PC-3 (cell line): Measurements from ENCODE around the gene TRPM5. TPM values are rescaled to one million over a fixed set of nuclear protein-coding genes. Genes with fewer than 3 reads are reported as not detected.

Experiments
- ATAC-seq: fragments of 200-7000 bp; cut with Tn5 transposase; 2 replicates; pipeline ENCODE4 v1.9.1; 2020; ENCODE audit warnings: mild to moderate bottlenecking, moderate library complexity
- BruUV-seq: library from RNA; stranded (reverse); fragments of 400-500 nt; replicated peaks from 2 replicates; lab custom pipeline; 2021; lab: Mats Ljungman, UMichigan
- CTCF ChIA-PET: fragments of 300-600 bp; sonication (Branson Sonifier 250); formaldehyde crosslinking; loops from one replicate; lab custom pipeline; 2022; ENCODE audit warnings: antibody characterized with exemption; lab: Charles Lee
- POLR2A ChIA-PET: fragments of 300-600 bp; sonication (Branson Sonifier 250); formaldehyde crosslinking; loops from one replicate; lab custom pipeline; 2022; ENCODE audit warnings: antibody characterized with exemption; ENCODE audit not compliant: unreplicated experiment; lab: Charles Lee
- DNase-seq: peaks from one replicate; pipeline ENCODE4 v3.0.0-alpha.2; 2015
- H2AFZ ChIP-seq: fragments of 300-600 bp; sonication (generic); 2 replicates; pipeline ENCODE4 v1.6.0; 2016; ENCODE audit warnings: antibody characterized with exemption, low read length
- H3F3A ChIP-seq: fragments of 300-600 bp; sonication (generic); one replicate; pipeline ENCODE4 v1.6.0; 2017; ENCODE audit warnings: antibody characterized with exemption, low read length, control low read depth, mild to moderate bottlenecking; ENCODE audit not compliant: unreplicated experiment
- H3K27ac ChIP-seq: fragments of 300-600 bp; sonication (generic); 2 replicates; pipeline ENCODE4 v1.5.1; 2016; ENCODE audit warnings: mild to moderate bottlenecking, low read length
- H3K27me3 ChIP-seq: fragments of 300-600 bp; sonication (generic); 2 replicates; pipeline ENCODE4 v1.6.1; 2016; ENCODE audit warnings: low read length, mixed read lengths
- H3K36me3 ChIP-seq: fragments of 300-600 bp; sonication (generic); 2 replicates; pipeline ENCODE4 v1.6.1; 2016; ENCODE audit warnings: low read depth, mixed run types, low read length, mixed read lengths
- H3K4me1 ChIP-seq: fragments of 300-600 bp; sonication (generic); 2 replicates; pipeline ENCODE4 v1.5.1; 2016; ENCODE audit warnings: low read length; ENCODE audit not compliant: insufficient read depth
- H3K4me2 ChIP-seq: fragments of 300-600 bp; sonication (generic); 2 replicates; pipeline ENCODE4 v1.6.0; 2016; ENCODE audit warnings: low read length
- H3K4me3 ChIP-seq: fragments of 300-600 bp; sonication (generic); 2 replicates; pipeline ENCODE4 v1.5.1; 2016; ENCODE audit warnings: mild to moderate bottlenecking, low read length, mixed read lengths
- H3K79me2 ChIP-seq: fragments of 300-600 bp; sonication (generic); 2 replicates; pipeline ENCODE4 v1.6.1; 2017; ENCODE audit warnings: low read length, mixed read lengths
- H3K9ac ChIP-seq: fragments of 300-600 bp; sonication (generic); 2 replicates; pipeline ENCODE4 v1.6.0; 2016; ENCODE audit warnings: mild to moderate bottlenecking, low read length
- H3K9me2 ChIP-seq: fragments of 300-600 bp; sonication (generic); replicated peaks from 2 replicates; pipeline ENCODE4 v1.6.1; 2016; ENCODE audit warnings: mixed run types, low read length, mixed read lengths
- H3K9me3 ChIP-seq: fragments of 300-600 bp; sonication (generic); 2 replicates; pipeline ENCODE4 v1.6.1; 2016; ENCODE audit warnings: low read length, mixed read lengths
- H4K20me1 ChIP-seq: fragments of 300-600 bp; sonication (generic); 2 replicates; pipeline ENCODE4 v1.6.1; 2016; ENCODE audit warnings: low read length, mixed read lengths
- CTCF ChIP-seq: fragments of 300-600 bp; sonication (generic); conservative IDR thresholded peaks from 2 replicates; pipeline ENCODE4 v1.5.1; 2017; ENCODE audit warnings: antibody characterized with exemption, low read depth, mild to moderate bottlenecking, low read length
- EZH2 ChIP-seq: fragments of 300-600 bp; sonication (generic); IDR thresholded peaks from one replicate; pipeline ENCODE4 v1.6.1; 2017; ENCODE audit warnings: antibody characterized with exemption, mild to moderate bottlenecking, low read length; ENCODE audit not compliant: unreplicated experiment
- EZH2phosphoT487 ChIP-seq: fragments of 300-600 bp; sonication (generic); IDR thresholded peaks from 2 replicates; pipeline ENCODE4 v1.6.1; 2018; ENCODE audit warnings: mild to moderate bottlenecking, antibody characterized with exemption, low read length, borderline replicate concordance
- intact Hi-C: fragments of 100-400 bp; cut with micrococcal nuclease; formaldehyde crosslinking; loops from 2 replicates; pipeline ENCODE4 v1.9.0; 2023
- total RNA-seq: library from RNA; depleted of rRNA; stranded (reverse); fragments of >200 nt; gene quantifications from 2 replicates; pipeline ENCODE4 v1.2.3, GENCODE V29; 2014

The TRPM5 gene
- total RNA-seq, 1 experiment from 2014 or later: not detected

GRCh38 chr11:2434506-2435255 is 9.6 kb downstream of the TRPM5 start:
- Histone ChIP-seq H3K4me2 (no peak overlapping the region), H3K9me3 (no peaks in the 10 kb centered on the region), H3F3A (no peaks in the 10 kb centered on the region), H4K20me1 (no peaks in the 10 kb centered on the region), H3K4me3 (no peak overlapping the region), H3K27ac (no peak overlapping the region), H3K36me3 (no peaks in the 10 kb centered on the region), H3K9me2 (no peaks in the 10 kb centered on the region), H2AFZ (no peak overlapping the region), H3K9ac (no peak overlapping the region), H3K27me3 (no peaks in the 10 kb centered on the region), H3K4me1 (no peaks in the 10 kb centered on the region), H3K79me2 (no peaks in the 10 kb centered on the region)
- intact Hi-C loops: no loop called here
- no peak for TF ChIP-seq EZH2phosphoT487
- TF ChIP-seq CTCF: no peak
- no peak for TF ChIP-seq EZH2
- ChIA-PET CTCF (no interaction called here), POLR2A (no interaction called here)
- no TSS peak for BruUV-seq
- ATAC-seq (no peak), DNase-seq (no peak)

DNA sequence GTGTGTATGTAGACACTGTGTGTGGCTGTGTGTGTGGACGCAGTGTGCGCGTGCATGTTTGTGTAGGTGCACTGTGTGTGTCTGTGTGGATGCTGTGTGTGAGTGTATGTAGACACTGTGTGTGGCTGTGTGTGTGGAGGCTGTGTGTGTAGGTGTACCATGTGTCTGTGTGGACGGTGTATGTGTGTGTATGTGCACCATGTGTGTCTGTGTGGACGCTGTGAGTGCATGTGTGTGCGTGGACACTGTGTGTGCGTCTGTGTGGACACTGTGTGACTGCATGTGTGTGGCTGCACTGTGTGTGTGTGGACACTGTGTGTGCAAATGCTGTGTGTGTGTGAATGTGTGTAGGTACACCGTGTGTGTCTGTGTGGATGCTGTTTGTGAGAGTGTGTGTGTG is 10.3 kb downstream of the TRPM5 start:
- H3K27me3 ChIP-seq: no peaks in the 10 kb centered on the region
- intact Hi-C loops: no loop called here
- ChIA-PET CTCF (no interaction called here), POLR2A (no interaction called here)
- DNase-seq: no peak
- H2AFZ ChIP-seq: no peak overlapping the region
- H3F3A ChIP-seq: no peaks in the 10 kb centered on the region
- H3K4me1 ChIP-seq: no peaks in the 10 kb centered on the region
- H3K79me2 ChIP-seq: no peaks in the 10 kb centered on the region
- no peak overlapping the region for H3K9ac ChIP-seq
- BruUV-seq: no TSS peak
- H3K27ac ChIP-seq: no peak overlapping the region
- no peak overlapping the region for H3K4me2 ChIP-seq
- no peak for ATAC-seq
- H3K9me2 ChIP-seq: no peaks in the 10 kb centered on the region
- H3K4me3 ChIP-seq: no peak overlapping the region
- H4K20me1 ChIP-seq: no peaks in the 10 kb centered on the region
- no peaks in the 10 kb centered on the region for H3K36me3 ChIP-seq
- H3K9me3 ChIP-seq: no peaks in the 10 kb centered on the region
- TF ChIP-seq EZH2phosphoT487: no peak
- no peak for TF ChIP-seq EZH2
- TF ChIP-seq CTCF: no peak

DNA sequence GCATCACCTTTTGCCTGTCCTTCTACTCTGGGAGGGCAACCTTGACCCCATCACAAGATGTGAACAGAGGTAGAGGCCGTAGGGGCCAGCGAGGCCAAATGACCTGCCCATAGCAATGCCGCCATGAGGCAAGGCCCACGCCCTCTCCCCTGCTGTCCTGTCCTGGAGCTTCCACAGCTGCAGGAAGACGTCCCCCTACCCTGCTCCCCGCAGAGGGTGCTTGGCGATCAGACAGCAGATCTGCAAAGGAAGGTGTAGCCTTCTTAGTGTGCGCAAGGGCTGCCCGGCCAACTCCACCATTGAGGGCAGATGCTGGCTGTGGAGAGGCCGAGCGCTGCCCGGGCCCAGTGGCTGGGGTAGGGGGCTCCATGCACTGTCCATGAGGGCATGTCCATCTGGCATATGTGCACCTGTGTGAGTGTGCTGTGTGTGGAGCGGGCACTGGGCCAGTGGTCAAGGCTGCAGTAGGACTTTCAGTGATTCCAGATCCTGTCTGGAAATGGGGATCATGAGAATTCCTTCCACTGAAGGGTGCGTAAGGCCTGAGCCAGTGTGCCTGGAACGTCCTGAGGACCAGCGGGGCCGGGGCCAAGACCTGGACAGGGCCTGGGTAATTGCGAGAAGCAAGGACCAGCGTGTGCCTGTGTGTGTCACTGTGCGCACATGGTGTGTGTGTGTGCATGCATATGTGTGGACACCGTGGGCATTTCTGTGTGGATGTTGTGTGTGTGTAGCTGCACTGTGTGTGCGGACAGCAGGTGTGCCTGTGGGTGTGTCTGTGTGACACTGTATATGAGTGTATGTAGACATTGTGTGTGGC is 11.0 kb downstream of the TRPM5 start:
- H3K4me1 ChIP-seq: no peaks in the 10 kb centered on the region
- H3K9ac ChIP-seq: no peak overlapping the region
- no peak for DNase-seq
- H3K27me3 ChIP-seq: no peaks in the 10 kb centered on the region
- no peak for ATAC-seq
- ChIA-PET POLR2A (no interaction called here), CTCF (no interaction called here)
- H3K27ac ChIP-seq: no peak overlapping the region
- H3K36me3 ChIP-seq: no peaks in the 10 kb centered on the region; the same call in 1 of the 2 replicates
- intact Hi-C loops: no loop called here
- H3K9me3 ChIP-seq: no peaks in the 10 kb centered on the region
- TF ChIP-seq EZH2phosphoT487 (no peak), CTCF (no peak), EZH2 (no peak)
- no peaks in the 10 kb centered on the region for H3F3A ChIP-seq
- H4K20me1 ChIP-seq: no peaks in the 10 kb centered on the region
- no peaks in the 10 kb centered on the region for H3K9me2 ChIP-seq
- no TSS peak for BruUV-seq
- H2AFZ ChIP-seq: no peak overlapping the region
- no peak overlapping the region for H3K4me2 ChIP-seq
- H3K4me3 ChIP-seq: no peak overlapping the region
- H3K79me2 ChIP-seq: no peaks in the 10 kb centered on the region
